H1 (cell line): ENCODE data around the gene RTN4RL1. TPM values are rescaled to one million over a fixed set of nuclear protein-coding genes. Genes with fewer than 3 reads are reported as not detected.

ENCODE experiments used
- CTCF ChIA-PET: fragments of 300-600 bp; sonication (Branson Sonifier 250); formaldehyde crosslinking; loops from one replicate; lab custom pipeline; 2021; ENCODE audit not compliant: partially characterized antibody; lab: Charles Lee
- POLR2A ChIA-PET: fragments of 300-600 bp; sonication (Branson Sonifier 250); formaldehyde crosslinking; loops from one replicate; lab custom pipeline; 2021; ENCODE audit warnings: inconsistent platforms; ENCODE audit not compliant: partially characterized antibody; lab: Charles Lee
- DNase-seq, 2 experiments: peaks; one replicate each; pipeline versions ENCODE4 v3.0.0 to v3.0.0-alpha.2; 2010 to 2022; ENCODE audit warnings: low spot score in 2 of 2, low read depth in 1 of 2, mixed read lengths in 1 of 2
- FAIRE-seq: peaks from 2 replicates; lab custom pipeline; 2011; peaks lifted over from hg19 to GRCh38; lab: Jason Lieb, UNC
- H2AFZ ChIP-seq: 2 replicates; pipeline ENCODE4 v1.8.1; 2012; ENCODE audit warnings: low read length, inconsistent platforms
- H2AK5ac ChIP-seq: 2 replicates; pipeline ENCODE4 v1.6.1; 2013; ENCODE audit warnings: low read depth, low read length
- H2BK120ac ChIP-seq: replicated peaks from 2 replicates; pipeline ENCODE3; 2013; ENCODE audit warnings: low read depth, low read length, inconsistent platforms
- H2BK12ac ChIP-seq: 2 replicates; pipeline ENCODE4 v1.6.1; 2013; ENCODE audit warnings: low read depth, low read length
- H2BK15ac ChIP-seq: 2 replicates; pipeline ENCODE4 v1.6.1; 2013; ENCODE audit warnings: low read length
- H2BK20ac ChIP-seq: 2 replicates; pipeline ENCODE4 v1.6.1; 2013; ENCODE audit warnings: low read length
- H2BK5ac ChIP-seq: 2 replicates; pipeline ENCODE4 v1.6.1; 2013; ENCODE audit warnings: low read depth, low read length
- H3K14ac ChIP-seq: 2 replicates; pipeline ENCODE4 v1.6.1; 2013; ENCODE audit warnings: inconsistent platforms; ENCODE audit not compliant: insufficient read length
- H3K18ac ChIP-seq: 2 replicates; pipeline ENCODE4 v1.6.1; 2013; ENCODE audit warnings: low read length; ENCODE audit errors: extremely low read depth
- H3K23ac ChIP-seq: 2 replicates; pipeline ENCODE4 v1.6.1; 2013; ENCODE audit warnings: inconsistent platforms; ENCODE audit not compliant: insufficient read length
- H3K23me2 ChIP-seq: 2 replicates; pipeline ENCODE4 v1.6.1; 2013; ENCODE audit warnings: low read depth, low read length
- H3K27ac ChIP-seq: 2 replicates; pipeline ENCODE4 v1.6.1; 2011; ENCODE audit warnings: low read depth, low read length, inconsistent platforms
- H3K27me3 ChIP-seq, 4 experiments: replicated peaks in 1 of 4; 1 replicate in 1 of 4; 2 replicates in 3 of 4; pipeline versions ENCODE4 v1.6.1 to v1.8.1; 2011 to 2013; ENCODE audit warnings: low read length in 3 of 4, mild to moderate bottlenecking in 3 of 4, inconsistent platforms in 2 of 4, mixed read lengths in 2 of 4, moderate library complexity in 1 of 4; ENCODE audit not compliant: control insufficient read depth in 3 of 4, insufficient read depth in 3 of 4; ENCODE audit errors: extremely low read depth in 1 of 4
- H3K36me3 ChIP-seq, 4 experiments: 2 replicates each; pipeline versions ENCODE4 v1.6.1 to v1.8.1; 2011 to 2013; ENCODE audit warnings: mild to moderate bottlenecking in 4 of 4, low read length in 3 of 4, moderate library complexity in 2 of 4, control low read depth in 1 of 4, inconsistent platforms in 1 of 4; ENCODE audit not compliant: insufficient read depth in 4 of 4, control insufficient read depth in 2 of 4
- H3K4ac ChIP-seq: replicated peaks from 2 replicates; pipeline ENCODE3; 2013; ENCODE audit warnings: low read length, low read depth, mixed read lengths, inconsistent platforms; ENCODE audit not compliant: insufficient read length
- H3K4me1 ChIP-seq, 4 experiments: replicated peaks in 1 of 4; 1 replicate in 1 of 4; 2 replicates in 3 of 4; pipeline versions ENCODE4 v1.6.1 to v1.8.1; 2011 to 2013; ENCODE audit warnings: low read length in 3 of 4, inconsistent platforms in 2 of 4, mixed read lengths in 1 of 4; ENCODE audit not compliant: insufficient read depth in 4 of 4, control insufficient read depth in 3 of 4
- H3K4me2 ChIP-seq, 2 experiments: 2 replicates each; pipeline versions ENCODE4 v1.6.1 to v1.8.1; 2011 to 2013; ENCODE audit warnings: low read depth in 2 of 2, low read length in 2 of 2, control low read depth in 1 of 2, inconsistent platforms in 1 of 2, mild to moderate bottlenecking in 1 of 2; ENCODE audit not compliant: insufficient read depth in 1 of 2
- H3K4me3 ChIP-seq, 4 experiments: fragments of 200-600, 300-600 bp in 1 of 4; sonication (generic), shearing (Covaris generic), sonication (Bioruptor Twin) in 1 of 4; 2 replicates each; pipeline versions ENCODE4 v1.5.1 to v1.8.1; 2011 to 2016; ENCODE audit warnings: low read length in 4 of 4, low read depth in 3 of 4, control low read depth in 2 of 4, inconsistent platforms in 2 of 4, mild to moderate bottlenecking in 2 of 4, mixed read lengths in 1 of 4, moderate library complexity in 1 of 4; ENCODE audit not compliant: insufficient read depth in 2 of 4; ENCODE audit errors: extremely low read depth in 1 of 4
- H3K56ac ChIP-seq: replicated peaks from 2 replicates; pipeline ENCODE3; 2013; ENCODE audit warnings: low read depth, mild to moderate bottlenecking, mixed read lengths, low read length, inconsistent platforms; ENCODE audit not compliant: insufficient read length
- H3K79me1 ChIP-seq: 2 replicates; pipeline ENCODE4 v1.6.1; 2013; ENCODE audit warnings: low read depth, low read length, control low read depth
- H3K79me2 ChIP-seq, 2 experiments: 2 replicates each; pipeline versions ENCODE4 v1.6.1 to v1.8.1; 2012 to 2013; ENCODE audit warnings: low read length in 2 of 2, mild to moderate bottlenecking in 2 of 2, inconsistent platforms in 1 of 2; ENCODE audit not compliant: insufficient read depth in 2 of 2, control insufficient read depth in 1 of 2
- H3K9ac ChIP-seq, 4 experiments: replicated peaks in 1 of 4; 1 replicate in 1 of 4; 2 replicates in 3 of 4; pipeline versions ENCODE4 v1.6.1 to v1.8.1; 2011 to 2013; ENCODE audit warnings: low read depth in 3 of 4, low read length in 3 of 4, control low read depth in 2 of 4, mild to moderate bottlenecking in 2 of 4, moderate library complexity in 2 of 4, inconsistent platforms in 1 of 4; ENCODE audit errors: extremely low read depth in 1 of 4
- H3K9me3 ChIP-seq, 2 experiments: 2 replicates each; pipeline versions ENCODE4 v1.6.1 to v1.8.1; 2012 to 2013; ENCODE audit warnings: mild to moderate bottlenecking in 2 of 2, moderate library complexity in 2 of 2, control low read depth in 1 of 2, inconsistent platforms in 1 of 2, low read depth in 1 of 2, low read length in 1 of 2, mixed read lengths in 1 of 2; ENCODE audit not compliant: insufficient read depth in 2 of 2
- H4K20me1 ChIP-seq, 2 experiments: replicated peaks in 1 of 2; 2 replicates each; pipeline versions ENCODE3 to v1.8.1; 2011 to 2013; ENCODE audit warnings: inconsistent platforms in 2 of 2, low read length in 2 of 2, mild to moderate bottlenecking in 1 of 2; ENCODE audit not compliant: insufficient read depth in 2 of 2, control insufficient read depth in 1 of 2
- H4K5ac ChIP-seq: 2 replicates; pipeline ENCODE4 v1.6.1; 2013; ENCODE audit warnings: low read length, low read depth, mixed read lengths, inconsistent platforms; ENCODE audit not compliant: insufficient read length
- H4K8ac ChIP-seq: 2 replicates; pipeline ENCODE4 v1.8.0; 2013; ENCODE audit warnings: mild to moderate bottlenecking, moderate library complexity, low read length, inconsistent platforms; ENCODE audit not compliant: insufficient read depth; ENCODE audit errors: extremely low read depth
- H4K91ac ChIP-seq: replicated peaks from 2 replicates; pipeline ENCODE3; 2013; ENCODE audit warnings: low read length, mixed read lengths, inconsistent platforms; ENCODE audit not compliant: insufficient read length
- BACH1 ChIP-seq: IDR thresholded peaks from 2 replicates; pipeline ENCODE4 v1.6.1; 2012; ENCODE audit warnings: low read length, improper control_type of control experiment
- BCL11A ChIP-seq, 2 experiments: IDR thresholded peaks; one replicate each; pipeline ENCODE4 v1.6.1; 2011; ENCODE audit warnings: low read depth in 2 of 2, low read length in 2 of 2, mild to moderate bottlenecking in 2 of 2
- CBX5 ChIP-seq: fragments of 300-800, 300-1000 bp; sonication (generic); IDR thresholded peaks from 2 replicates; pipeline ENCODE4 v1.7.1; 2016; ENCODE audit warnings: antibody characterized with exemption, low read length, low read depth
- CEBPB ChIP-seq: IDR thresholded peaks from 2 replicates; pipeline ENCODE4 v1.6.1; 2012; ENCODE audit warnings: low read depth, low read length
- EP300 ChIP-seq, 2 experiments: IDR thresholded peaks; 1 replicate in 1 of 2; 2 replicates in 1 of 2; pipeline ENCODE4 v1.6.1; 2011 to 2012; ENCODE audit warnings: low read depth in 2 of 2, low read length in 2 of 2, mild to moderate bottlenecking in 2 of 2, borderline replicate concordance in 1 of 2, inconsistent platforms in 1 of 2, moderate library complexity in 1 of 2
- EZH2 ChIP-seq: fragments of 200-600 bp; sonication (generic); IDR thresholded peaks from 2 replicates; pipeline ENCODE4 v1.7.1; 2012; ENCODE audit warnings: low read depth, mild to moderate bottlenecking, moderate library complexity, low read length, inconsistent platforms; ENCODE audit not compliant: severe bottlenecking
- HDAC2 ChIP-seq, 2 experiments: fragments of 300-600 bp in 1 of 2; sonication (generic) in 1 of 2; IDR thresholded peaks; 2 replicates each; pipeline ENCODE4 v1.6.1; 2011 to 2012; ENCODE audit warnings: low read depth in 2 of 2, low read length in 2 of 2, mild to moderate bottlenecking in 2 of 2, moderate library complexity in 2 of 2, borderline replicate concordance in 1 of 2, inconsistent platforms in 1 of 2
- JUND ChIP-seq: IDR thresholded peaks from 2 replicates; pipeline ENCODE4 v1.6.1; 2011; ENCODE audit warnings: mild to moderate bottlenecking, improper control_type of control experiment, low read length
- KDM4A ChIP-seq: IDR thresholded peaks from one replicate; pipeline ENCODE4 v1.7.1; 2012; ENCODE audit warnings: low read depth, mild to moderate bottlenecking, moderate library complexity, low read length, inconsistent platforms; ENCODE audit not compliant: severe bottlenecking
- NANOG ChIP-seq: IDR thresholded peaks from 2 replicates; pipeline ENCODE4 v1.6.1; 2011; ENCODE audit warnings: low read length, low read depth, mild to moderate bottlenecking, inconsistent platforms; ENCODE audit not compliant: insufficient read depth, poor library complexity, severe bottlenecking
- POLR2AphosphoS5 ChIP-seq: IDR thresholded peaks from 2 replicates; pipeline ENCODE4 v1.6.1; 2011; ENCODE audit warnings: low read depth, low read length
- SIRT6 ChIP-seq: IDR thresholded peaks from one replicate; pipeline ENCODE4 v1.7.1; 2012; ENCODE audit warnings: low read length, inconsistent platforms
- SP2 ChIP-seq: IDR thresholded peaks from 2 replicates; pipeline ENCODE4 v1.6.1; 2012; ENCODE audit warnings: mild to moderate bottlenecking, low read length, inconsistent platforms
- SP4 ChIP-seq: IDR thresholded peaks from 2 replicates; pipeline ENCODE4 v1.6.1; 2012; ENCODE audit warnings: low read length, inconsistent platforms
- WGBS, 2 experiments: shearing (Covaris generic) in 1 of 2; methylation state at CpG; one replicate each; pipeline versions ENCODE4 v1.1.6 to v1.1.7; 2013 to 2015; ENCODE audit warnings: low lambda C conversion rate in 2 of 2, mixed read lengths in 2 of 2, inconsistent platforms in 1 of 2, low coverage in 1 of 2, missing lambda C conversion rate in 1 of 2; ENCODE audit not compliant: insufficient replicate concordance in 2 of 2, insufficient coverage in 1 of 2, insufficient read length in 1 of 2; ENCODE audit errors: extremely low coverage in 1 of 2, missing lambda C conversion rate in 1 of 2; 5-methylcytosine and 5-hydroxymethylcytosine counted together
- polyA plus RNA-seq, 7 experiments: library from polyadenylated mRNA; depleted of rRNA in 3 of 7; stranded (reverse) in 5 of 7; unstranded in 2 of 7; fragments of >200 nt in 5 of 7; fragments of 200-250 nt in 2 of 7; gene quantifications; 1 replicate in 5 of 7; 2 replicates in 1 of 7; 4 replicates in 1 of 7; pipeline versions ENCODE4 v1.2.1 to v1.2.3, GENCODE V29; 2011 to 2013; ENCODE audit warnings: missing spikeins in 2 of 7, mixed read lengths in 2 of 7
- total RNA-seq: library from RNA; stranded (reverse); fragmentation: NEBNext Ultra II Directional; extraction: Animal tissue kit (Norgen Biotek cat#: 25700); gene quantifications from 2 replicates; pipeline ENCODE4 v1.2.1, GENCODE V29; 2021

The RTN4RL1 gene
- total and polyA plus RNA-seq, 2 of the 8 experiments (the other 6 are each of a cell fraction or from before 2014, with no cell fraction given): 0.09 TPM; not detected in 1

DNA sequence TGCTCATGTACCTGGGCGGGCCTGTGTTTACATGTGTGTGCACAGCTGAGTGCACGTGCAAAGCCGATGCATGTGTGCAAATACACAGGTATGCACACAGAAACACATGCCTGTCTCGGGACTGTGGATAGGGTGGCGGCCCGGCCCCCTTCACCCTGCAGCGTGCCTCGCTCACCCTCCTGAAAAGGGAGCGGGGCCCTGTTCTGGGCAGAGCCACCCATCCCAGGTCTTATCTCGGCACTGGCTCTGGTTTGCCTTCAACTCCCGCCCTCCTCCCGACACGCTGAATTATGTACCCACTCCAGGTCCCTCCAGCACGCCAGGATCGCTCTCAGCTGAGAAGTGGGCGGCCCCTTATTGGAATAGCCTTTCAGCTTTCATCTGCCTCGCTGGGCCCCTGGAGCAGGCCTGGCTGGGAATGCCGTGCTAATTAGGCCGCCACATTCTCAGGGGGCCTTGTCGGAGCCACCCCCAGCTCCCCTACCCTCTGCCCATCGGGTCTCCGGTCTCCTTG is 77.8 kb downstream of the RTN4RL1 start:
- H2BK15ac ChIP-seq: no peak overlapping the region
- H3K79me1 ChIP-seq: no peaks in the 10 kb centered on the region
- H2BK5ac ChIP-seq: no peak overlapping the region; the same call in 1 of the 2 replicates
- H3K56ac ChIP-seq: no peak overlapping the region
- no peaks in the 10 kb centered on the region for H3K79me2 ChIP-seq
- no peak overlapping the region for H3K23ac ChIP-seq
- CTCF ChIA-PET: interaction anchor here (0.8 to 1.6 kb wide), 4 partner anchors 13 to 38 kb away, joined by 3 read pairs; no protein-coding TSS in a partner anchor
- no peak for FAIRE-seq
- no peaks in the 10 kb centered on the region for H3K27me3 ChIP-seq
- H3K36me3 ChIP-seq: no peaks in the 10 kb centered on the region
- H3K4me2 ChIP-seq: no peak overlapping the region
- H3K23me2 ChIP-seq: no peaks in the 10 kb centered on the region
- H2BK12ac ChIP-seq: no peak overlapping the region
- H3K4me1 ChIP-seq: no peaks in the 10 kb centered on the region
- no peak overlapping the region for H3K4me3 ChIP-seq
- H3K27ac ChIP-seq: no peak overlapping the region
- no peak for DNase-seq
- H4K91ac ChIP-seq: no peak overlapping the region
- no peak overlapping the region for H3K14ac ChIP-seq
- no peak overlapping the region; the same call in 1 of the 2 replicates for H4K8ac ChIP-seq
- no peaks in the 10 kb centered on the region for H3K9me3 ChIP-seq
- no peak overlapping the region for H3K4ac ChIP-seq
- peaks cover 0 to 5% of the 10 kb centered on the region in 2 experiments for H4K20me1 ChIP-seq
- no peak overlapping the region for H2AFZ ChIP-seq
- POLR2A ChIA-PET: interaction anchor here (1.3 kb wide), 1 partner anchor 11 kb away, joined by 3 read pairs; no protein-coding TSS in a partner anchor
- H4K5ac ChIP-seq: no peak overlapping the region
- no peak overlapping the region for H3K9ac ChIP-seq
- H2AK5ac ChIP-seq: no peak overlapping the region
- no peak overlapping the region for H3K18ac ChIP-seq
- 91% methylated on average over 22 of the region's 22 CpGs; no CpG with 5 or more reads in 1 of the 2 experiments for WGBS, 2 experiments
- no peak overlapping the region for H2BK20ac ChIP-seq
- H2BK120ac ChIP-seq: no peak overlapping the region
- TF ChIP-seq KDM4A (no peak), SIRT6 (no peak), BCL11A (IDR thresholded peaks at IDR 0.05; ENCODE audit: low read depth in 2 of 2, low read length in 2 of 2) (no peak), CEBPB (no peak), EZH2 (no peak), SP4 (no peak), HDAC2 (IDR thresholded peaks at IDR 0.05; ENCODE audit: borderline replicate concordance in 1 of 2, low read depth in 2 of 2, low read length in 2 of 2) (no peak), POLR2AphosphoS5 (no peak), BACH1 (no peak), EP300 (IDR thresholded peaks at IDR 0.05; ENCODE audit: borderline replicate concordance in 1 of 2, low read depth in 2 of 2, low read length in 2 of 2) (no peak), SP2 (no peak), JUND (no peak), NANOG (no peak), CBX5 (no peak)
